DMS 273 (cell line): ENCODE data around the gene IGF2.

Source experiments
- DNase-seq: peaks from one replicate; lab custom pipeline; 2025; ENCODE audit not compliant: unreplicated experiment; lab: John Stamatoyannopoulos, UW

IGF2 gene

DNA sequence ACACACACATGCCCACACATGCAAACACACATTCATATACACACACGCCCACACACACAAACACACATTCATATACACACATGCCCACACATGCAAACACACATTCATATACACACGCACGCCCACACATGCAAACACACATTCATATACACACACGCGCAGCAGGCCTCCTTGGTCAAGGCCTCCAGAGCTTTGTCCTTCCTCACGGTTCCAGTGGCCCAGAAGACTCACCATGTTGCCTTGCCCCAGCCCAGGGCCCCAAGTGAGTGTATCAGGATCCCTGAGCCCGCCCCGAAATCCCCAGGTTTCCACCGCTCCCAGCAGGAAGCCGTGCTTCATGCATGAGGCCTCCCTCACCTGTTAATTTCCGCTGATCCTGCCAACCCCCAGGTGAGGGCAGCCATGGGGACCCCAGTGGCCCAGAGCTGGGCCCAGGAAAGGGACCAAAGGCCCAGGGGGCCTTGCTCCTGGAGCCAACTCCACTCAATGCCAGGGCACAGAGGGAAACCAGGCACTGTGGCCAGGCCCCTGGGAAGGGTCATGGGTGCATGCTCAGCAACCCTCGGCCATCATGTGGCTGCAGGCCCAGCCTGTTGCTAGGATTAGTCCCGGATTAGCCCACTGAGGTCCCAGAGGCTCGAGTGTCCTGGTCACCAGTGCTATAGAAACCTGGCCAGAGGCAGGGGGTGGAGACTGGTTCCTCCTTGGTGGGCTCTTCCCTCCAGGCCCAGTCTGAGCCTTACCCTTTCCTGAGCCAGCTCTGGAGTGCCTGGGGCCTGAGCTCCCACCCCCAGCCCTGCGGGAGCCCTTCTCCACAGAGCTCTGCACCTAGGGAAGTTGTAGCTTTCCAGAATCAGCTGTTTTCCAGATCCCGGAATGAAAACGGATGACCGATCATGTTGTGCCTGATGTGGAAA, 34.4 kb downstream of the IGF2 start:
- no peak for DNase-seq

DNA sequence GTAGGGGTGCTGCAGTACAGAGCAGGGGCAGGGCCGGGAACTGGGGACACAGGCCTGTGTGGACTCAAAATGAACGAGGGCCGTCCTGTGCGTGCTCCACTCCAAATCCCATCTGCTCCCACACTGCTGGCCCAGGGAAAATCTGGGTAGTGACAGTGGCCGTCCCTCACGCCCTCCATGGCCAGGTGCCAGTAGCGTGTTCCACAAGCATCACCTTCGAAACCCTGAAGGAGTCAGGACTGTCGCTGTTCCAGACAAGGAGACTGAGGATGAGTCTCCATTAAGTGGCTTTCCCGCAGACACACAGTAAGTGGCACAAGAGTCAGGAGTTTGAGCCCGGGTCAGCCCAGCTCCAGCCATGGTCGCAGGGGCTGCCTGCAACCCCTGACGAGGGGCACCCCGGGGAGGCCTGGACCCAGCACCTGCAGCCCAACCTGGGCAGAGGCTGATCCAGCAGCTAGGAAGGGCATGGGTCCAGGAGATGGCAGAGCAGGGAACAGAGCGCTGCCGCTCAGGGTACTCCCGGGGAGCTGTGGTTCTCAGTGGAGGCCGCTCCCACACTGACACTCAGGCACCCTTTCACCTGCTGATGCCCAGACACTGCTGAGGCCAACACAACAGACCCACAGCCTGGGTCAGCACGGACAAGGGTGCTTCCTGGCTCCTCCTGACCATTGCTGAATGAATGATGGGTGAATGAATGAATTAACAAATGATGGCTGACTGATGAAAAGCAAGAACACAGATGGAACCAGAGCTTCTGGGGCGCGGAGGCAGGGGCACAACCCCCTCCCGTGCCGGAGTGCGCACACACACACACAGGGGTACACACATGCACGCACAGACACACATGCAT, 35.3 kb downstream of the IGF2 start:
- no peak for DNase-seq

DNA sequence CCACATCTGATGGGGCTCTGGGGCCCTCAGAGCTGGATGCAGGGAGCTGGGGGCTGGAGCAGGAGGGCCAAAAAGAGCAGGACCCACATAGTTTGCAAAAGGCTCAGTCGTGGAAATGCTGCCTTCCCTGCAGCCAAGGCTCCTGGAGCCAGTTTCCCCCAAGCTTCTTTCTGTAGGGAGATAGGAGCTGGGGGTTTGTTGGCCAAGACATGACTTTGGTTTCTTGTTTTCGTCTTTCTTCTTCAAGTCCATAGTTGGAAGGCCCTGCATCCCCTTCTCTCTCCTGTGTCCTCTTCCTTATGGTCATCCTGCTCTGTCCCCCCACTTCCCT, 36.3 kb downstream of the IGF2 start:
- no peak for DNase-seq

DNA sequence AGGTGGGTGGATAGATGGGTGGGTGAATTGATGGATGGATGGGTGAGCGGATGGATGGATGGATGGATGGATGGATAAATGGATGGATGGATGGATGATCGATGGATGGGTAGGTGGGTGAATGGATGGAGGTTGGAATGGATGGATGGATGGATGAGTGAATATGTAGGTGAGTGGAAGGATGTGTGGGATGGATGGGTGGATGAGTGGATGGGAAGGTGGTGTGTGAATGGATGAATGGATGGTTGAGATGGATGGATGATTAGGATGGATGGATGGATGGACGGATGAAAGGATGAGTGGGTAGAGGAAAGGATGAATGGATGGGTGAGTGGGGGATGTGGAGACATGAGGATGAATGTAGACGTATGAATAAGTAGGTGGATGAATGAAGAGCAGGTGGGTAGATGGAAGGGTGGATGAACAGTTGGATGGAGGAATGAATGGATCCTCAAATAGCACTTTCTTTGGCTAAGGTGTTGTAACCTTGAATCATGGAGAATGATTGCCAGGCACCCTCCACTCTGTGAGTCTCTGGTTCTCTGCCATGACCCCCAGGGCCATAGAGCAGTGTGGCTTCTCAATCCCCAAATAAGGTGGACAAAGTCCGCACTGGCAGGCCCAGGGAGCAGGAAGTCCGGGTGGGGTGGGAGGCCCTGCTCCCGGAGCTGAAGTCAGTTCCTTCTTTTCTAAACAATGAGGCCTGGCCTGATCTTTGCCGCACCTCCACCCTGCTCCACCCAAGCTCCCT, 36.9 kb downstream of the IGF2 start:
- DNase-seq: no peak

DNA sequence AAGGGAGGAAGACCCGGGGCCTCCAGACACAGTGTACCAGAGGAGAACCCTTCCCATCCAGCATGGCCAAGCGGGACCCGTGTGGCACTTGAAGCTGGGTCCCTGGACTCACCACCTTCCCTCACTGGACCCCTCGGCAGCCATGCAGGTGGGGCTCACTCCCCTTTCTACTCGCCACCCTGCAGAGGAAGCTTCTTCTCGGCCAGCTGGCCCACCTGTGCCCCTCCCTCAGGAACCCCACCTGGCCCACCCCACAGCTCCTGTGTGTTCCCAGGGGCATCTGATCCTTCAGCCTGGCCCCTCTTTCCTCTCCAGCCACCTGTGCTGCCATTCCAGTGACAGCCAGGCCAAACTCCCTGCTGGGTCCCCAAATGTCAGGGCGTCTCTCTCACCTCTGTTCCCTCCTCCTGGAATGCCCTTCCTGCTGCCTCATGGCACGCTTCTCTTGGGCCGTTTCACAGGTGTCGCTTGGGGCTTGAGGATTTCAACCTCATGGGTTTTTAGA, 38.0 kb downstream of the IGF2 start:
- DNase-seq: no peak

DNA sequence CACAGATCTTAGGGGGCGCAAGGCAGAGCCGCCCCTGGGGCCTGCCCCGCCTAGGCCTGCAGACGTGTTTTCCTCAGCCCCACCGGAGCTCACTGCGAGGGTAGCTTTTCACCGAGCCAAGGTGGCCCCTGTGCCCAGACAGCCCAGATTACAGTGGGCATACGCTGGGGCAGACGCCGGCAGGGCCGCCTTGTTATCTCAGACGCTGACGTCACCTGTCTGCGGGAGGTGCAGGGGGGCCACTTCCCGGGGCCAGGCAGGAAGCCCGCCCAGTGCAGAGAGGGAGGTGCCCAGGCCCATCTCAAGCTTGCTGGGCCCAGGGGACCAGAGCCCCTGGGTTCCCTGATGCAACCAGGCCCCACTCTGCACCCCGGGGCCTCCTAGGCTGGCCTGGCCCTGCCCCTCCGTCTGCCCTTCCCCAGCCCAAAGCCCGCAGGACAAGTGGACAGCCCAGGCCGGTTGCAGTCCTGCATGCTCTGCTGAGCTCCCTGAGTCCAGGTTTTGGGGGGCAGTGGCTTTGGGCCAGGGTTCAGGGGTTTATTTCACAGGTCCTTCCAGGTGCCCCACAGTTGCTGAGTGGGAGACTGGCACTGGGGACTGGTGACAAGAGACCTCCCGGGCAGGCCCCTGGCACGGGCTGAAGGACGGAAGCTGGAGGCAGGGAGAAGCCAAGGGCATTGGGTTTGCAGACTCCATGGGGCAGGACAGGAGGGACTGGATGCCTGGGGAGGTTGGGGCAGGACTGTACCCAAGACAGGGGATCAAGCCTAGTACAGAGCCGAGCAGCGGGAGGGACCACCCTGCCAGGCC, 38.6 kb downstream of the IGF2 start:
- DNase-seq: peak; percentile 15

DNA sequence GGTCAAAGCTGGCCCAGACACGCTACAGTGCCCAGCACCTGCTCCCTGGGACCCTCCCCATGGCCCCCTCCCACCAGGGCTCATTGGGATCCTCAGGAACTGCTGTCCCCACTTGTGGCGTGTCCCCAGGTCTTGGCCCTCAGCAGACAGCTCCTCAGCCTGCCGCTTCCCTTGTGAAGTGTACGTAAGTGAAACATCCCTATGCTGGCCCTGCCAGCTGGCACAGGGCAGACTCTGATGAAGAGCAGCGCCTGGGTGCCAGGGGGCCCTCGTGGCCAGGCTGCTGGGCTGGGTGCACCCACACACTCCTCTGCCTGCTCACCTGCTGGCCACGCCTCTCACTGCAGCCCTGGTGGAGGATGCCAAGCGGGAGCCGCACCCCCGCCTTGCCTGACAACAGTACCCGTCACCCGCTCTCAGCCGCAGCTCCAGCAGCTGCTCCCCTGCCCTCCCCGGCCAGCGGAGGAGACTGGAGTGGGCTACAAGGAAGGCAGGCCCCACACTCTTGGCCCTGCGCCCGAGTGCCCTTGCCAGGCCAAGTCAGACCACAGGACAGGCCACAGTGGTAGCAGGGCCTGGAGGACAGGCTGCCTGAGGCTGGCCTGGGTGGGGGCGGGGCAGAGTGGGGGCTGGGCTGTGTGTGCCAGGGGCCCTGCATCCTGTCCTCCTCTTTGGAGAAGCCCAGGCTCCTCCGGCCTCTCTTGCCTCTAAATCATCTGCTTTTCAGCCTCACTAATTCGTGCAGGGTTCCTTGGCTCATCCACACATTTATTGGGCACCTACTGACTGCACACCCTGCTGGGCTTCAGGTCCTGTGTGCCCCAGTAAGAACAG, 39.5 kb downstream of the IGF2 start:
- DNase-seq: peak; percentile 29

DNA sequence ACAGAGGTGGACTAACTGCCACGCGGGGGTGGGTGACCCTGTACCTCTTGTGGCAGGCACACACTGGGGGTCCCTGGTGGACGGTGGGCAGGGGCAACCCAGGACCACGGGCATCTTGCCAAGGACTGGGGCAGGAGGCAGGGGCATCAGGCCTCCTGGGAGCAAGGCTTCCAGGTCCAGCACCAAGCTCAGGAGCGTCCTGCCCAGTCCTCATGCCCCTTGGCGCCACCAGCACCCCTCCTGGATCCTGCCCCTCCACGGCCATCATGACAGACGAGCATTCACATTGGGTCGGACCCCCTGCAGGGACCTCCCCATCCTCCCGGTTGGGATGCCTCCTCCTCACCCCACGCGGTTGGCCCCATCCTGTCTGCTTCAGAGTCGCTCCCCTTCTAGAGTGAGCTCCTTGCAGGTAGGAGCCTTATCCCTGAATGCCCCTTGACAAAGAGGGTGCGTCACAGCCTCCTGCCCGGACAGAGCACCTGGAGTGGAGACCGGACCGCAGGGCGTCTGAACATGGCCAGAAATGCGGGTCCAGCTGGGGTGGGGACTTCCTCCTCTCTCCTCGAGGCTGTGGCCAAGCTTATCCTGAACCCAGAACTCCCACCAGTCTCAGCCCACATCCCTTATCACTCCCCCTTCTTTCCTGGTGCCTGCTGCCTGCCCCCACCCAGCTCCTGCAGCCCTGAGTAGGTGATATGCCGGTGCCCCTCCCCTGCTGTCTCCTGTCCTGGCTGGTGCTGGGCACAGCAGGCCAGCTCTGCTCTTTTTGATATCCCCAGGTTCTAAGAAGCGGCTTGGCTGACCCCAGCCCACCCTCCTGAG, 40.3 kb downstream of the IGF2 start:
- no peak for DNase-seq

DNA sequence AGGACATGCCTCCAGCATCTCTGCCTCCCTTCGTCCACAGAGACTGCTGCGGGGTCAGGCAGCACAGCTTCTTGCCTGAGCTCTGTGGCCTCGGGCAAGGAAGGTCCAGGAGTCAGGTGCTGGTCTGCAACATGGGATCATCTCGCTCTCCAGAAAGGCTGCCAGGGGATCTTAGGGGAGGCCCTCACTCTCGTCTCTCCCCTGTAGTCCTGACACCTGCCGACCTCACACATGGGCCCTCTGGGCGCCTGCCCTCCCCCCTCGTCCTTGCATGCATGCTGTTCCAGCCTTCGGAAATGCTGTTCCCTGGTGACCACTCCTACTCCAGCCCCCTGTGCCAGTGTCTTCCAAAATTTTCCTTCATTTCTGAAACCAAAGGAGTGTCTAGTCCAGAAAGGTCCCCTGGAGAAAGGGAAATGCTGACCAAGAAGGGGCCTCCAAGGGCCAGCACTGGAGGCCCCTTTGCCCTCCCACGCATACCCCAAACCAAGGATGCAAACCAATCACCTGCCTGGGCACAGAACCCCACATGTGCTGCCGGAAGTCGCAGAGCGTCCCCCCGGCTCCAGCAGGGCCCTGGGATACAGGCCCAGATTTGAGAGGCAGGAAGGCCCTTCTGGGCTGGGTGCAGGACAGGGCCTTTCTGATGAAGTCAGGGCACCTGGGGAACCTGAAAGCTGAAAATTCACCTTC, 41.0 kb downstream of the IGF2 start:
- DNase-seq: no peak

DNA sequence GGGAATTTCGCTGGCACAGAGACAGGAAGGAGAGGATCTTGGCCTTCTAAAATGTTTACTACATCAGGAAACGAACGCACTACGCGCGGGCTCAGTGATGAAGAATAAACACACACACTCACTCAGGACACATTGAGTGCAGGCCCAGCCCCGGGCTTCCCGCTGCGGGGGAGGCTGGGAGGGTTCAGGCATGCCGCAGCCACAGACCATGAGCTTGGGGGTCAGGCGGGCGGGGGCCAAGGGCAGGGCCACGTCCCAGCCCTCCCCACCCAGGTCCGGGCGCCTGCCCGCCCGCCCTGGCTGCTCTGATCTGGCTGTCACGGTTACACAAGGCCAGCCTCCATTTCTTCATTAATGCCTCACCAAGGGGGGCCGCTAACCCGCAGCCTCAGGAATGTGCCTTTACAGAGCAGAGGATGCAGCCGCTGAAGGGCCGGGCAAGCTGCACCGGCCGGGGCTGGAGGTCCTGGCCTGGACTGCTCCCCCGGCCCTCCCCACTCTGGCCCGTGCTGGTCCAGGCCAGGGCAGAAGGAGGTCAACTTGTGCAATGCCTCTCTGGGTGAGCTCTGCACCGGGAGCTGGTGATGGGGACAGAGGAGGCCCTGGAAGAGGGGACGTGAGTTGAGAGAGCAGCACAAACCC, 41.7 kb downstream of the IGF2 start:
- no peak for DNase-seq

DNA sequence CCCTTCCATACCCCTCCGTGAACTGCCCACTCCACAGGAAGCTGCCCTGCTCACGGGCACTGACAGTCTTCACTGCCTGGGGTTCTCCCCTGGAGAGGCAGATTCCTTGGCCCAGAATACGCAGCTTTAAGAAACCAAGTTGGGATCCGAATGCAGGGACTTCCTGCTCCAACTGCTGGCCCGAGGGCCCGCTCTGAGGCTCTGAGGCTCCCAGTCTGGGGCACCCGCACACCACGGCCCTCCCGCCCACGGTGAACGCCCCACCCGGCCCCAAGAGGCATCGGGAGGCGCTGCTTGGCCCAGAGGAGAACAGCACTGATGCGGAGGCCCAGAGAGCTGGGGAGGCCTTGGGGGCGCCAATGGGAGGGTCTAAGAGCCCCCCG, 42.3 kb downstream of the IGF2 start:
- no peak for DNase-seq

DNA sequence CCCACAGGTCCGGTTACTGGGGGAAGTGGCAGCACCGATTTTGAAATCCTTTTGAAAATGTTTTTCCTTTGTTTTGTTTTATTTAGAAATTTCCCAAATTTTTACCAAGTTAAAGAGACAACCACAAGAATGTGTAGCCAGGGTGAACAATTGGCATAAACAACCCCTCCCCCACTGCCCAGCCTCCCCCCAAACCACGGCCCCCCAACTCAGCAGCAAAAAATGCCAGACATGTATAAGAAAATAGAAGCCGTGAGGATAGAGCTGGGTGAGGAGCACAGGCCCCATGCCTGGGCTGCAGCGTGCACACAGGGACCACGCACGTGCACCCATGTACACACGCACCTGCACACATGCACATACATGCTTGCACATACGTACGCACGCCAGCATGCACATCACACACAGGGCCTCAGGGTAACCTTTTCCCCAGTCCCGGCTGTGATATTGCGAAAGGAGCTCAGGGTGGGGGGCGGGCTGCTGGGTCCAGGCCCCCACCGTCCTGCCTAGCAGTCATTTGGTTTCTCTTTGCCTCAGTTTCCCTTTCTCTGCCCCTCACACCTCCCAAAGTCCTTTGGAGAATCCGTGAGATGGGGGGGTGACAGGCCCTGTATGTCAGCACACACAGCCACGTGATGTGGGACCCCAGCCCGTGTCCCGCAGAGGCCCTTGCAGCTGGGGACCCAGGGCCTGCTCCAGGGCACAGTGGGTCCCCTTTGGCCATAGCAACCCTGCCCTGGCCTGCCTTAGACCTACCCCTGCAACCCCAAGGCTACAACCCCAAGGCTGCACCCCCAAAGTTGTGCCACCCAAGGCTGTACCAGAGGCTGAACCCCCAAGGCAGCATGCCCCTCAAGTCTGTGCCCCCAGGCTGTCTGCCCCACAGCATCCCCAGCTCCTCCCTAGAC, 42.9 kb downstream of the IGF2 start:
- no peak for DNase-seq

DNA sequence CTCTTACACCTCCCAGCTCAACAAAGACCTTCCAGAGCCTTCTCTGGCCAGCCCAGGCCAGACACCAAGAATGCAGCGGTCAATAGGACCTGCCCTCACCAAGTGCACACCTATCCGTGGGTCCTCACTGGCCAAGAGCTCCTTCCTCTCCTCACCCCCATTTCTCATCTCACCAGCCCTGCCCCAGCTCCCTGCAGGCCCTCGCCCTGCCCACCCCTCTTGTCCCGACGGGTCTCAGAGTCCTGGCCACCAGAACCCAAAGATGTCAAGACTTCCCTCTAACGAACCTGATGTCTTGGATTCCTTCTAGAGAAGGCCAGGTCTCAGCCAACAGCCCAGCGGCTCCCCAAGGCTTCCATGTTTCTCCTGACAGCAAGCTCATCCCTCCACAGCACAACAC, 43.6 kb downstream of the IGF2 start:
- no peak for DNase-seq

DNA sequence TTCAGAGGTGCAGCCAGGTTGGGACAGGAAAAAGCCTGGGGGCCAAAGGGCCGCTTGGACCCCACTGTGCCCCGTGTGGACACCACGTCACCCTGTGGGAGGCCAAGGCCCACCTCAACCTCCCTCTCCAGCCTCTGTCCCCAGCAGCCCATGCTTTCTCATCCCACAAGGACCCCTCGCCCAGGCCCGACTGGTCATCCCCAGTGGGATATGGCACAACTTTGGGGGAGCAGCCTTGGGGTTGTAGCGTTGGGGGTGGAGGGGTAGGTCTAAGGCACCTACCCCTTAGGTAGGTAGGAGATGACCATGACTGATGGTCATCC, 44.0 kb downstream of the IGF2 start:
- DNase-seq: no peak

DNA sequence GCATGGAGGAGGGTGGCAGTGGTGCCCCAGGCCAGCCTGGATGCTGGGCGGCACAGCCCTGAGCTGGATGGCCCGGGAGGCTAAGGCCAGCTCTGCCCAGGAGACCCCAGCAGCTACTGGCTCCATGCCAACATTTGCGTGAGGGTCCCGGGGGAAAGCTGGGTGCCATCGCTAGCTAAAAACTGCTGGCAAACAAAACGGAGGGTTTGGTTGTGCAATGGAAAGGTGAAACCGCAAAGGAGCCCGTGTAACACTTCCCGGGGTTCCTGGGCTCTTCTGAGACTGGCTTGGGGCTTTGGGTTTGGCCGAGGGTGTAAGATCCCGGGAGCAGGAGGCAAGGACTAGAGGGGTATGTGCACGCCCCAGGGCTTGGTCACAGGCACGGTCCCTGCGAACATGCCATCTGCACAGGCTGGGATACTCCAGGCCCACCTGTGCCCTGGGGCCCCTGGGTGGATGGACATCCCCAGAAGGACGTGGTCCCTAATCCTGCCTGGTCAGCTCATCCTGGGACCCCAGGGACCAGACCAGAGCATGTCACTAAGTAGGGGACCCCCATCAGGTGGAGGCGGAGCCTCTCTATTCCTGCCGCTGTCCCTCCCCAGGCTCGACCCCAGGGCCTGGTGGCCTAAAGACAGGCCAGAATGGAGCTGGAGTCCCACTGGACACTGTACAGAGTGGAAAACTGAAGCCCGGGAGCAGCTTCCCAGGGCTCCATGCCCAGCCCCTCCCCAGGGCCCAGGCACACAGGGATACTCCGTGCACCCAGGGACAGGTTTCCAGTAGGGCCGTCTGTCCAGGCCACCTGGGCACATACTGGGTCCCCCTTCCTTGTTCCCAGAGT, 44.6 kb downstream of the IGF2 start:
- DNase-seq: no peak
